Endothelial cell of umbilical vein (primary cell): Measurements from ENCODE around the gene TMEM26. TPM values are rescaled to one million over a fixed set of nuclear protein-coding genes. Genes with fewer than 3 reads are reported as not detected.

Experiments used
- BruUV-seq: library from RNA; stranded (reverse); fragments of 400-500 nt; replicated peaks from 2 replicates; lab custom pipeline; 2021; lab: Mats Ljungman, UMichigan
- CTCF ChIA-PET: fragments of 300-600, 350-600 bp; sonication (Branson Sonifier 250); formaldehyde crosslinking; loops from one replicate; lab custom pipeline; 2021; ENCODE audit warnings: antibody characterized with exemption, inconsistent platforms; lab: Charles Lee
- POLR2A ChIA-PET: fragments of 300-600, 350-600 bp; sonication (Branson Sonifier 250); formaldehyde crosslinking; loops from one replicate; lab custom pipeline; 2021; ENCODE audit warnings: antibody characterized with exemption, inconsistent platforms; lab: Charles Lee
- DNase-seq: peaks from one replicate; pipeline ENCODE4 v3.0.0-alpha.2; 2011; ENCODE audit warnings: low read depth, low spot score
- FAIRE-seq: peaks from 2 replicates; lab custom pipeline; 2011; peaks lifted over from hg19 to GRCh38; lab: Jason Lieb, UNC
- H2AFZ ChIP-seq: 2 replicates; pipeline ENCODE4 v1.6.0; 2012; ENCODE audit warnings: low read depth, low read length, control low read depth, inconsistent platforms
- H3K27ac ChIP-seq: 2 replicates; pipeline ENCODE4 v1.5.1; 2011; ENCODE audit warnings: low read depth, mild to moderate bottlenecking, control low read depth, low read length, moderate library complexity; ENCODE audit not compliant: insufficient read depth
- H3K27me3 ChIP-seq, 2 experiments: 2 replicates each; pipeline versions ENCODE4 v1.6.0 to v1.6.1; 2011; ENCODE audit warnings: low read length in 2 of 2, mixed read lengths in 1 of 2; ENCODE audit not compliant: control insufficient read depth in 2 of 2, insufficient read depth in 2 of 2
- H3K36me3 ChIP-seq, 2 experiments: 2 replicates in 1 of 2; 3 replicates in 1 of 2; pipeline ENCODE4 v1.5.1; 2011; ENCODE audit warnings: low read length in 2 of 2, mild to moderate bottlenecking in 1 of 2, moderate library complexity in 1 of 2; ENCODE audit not compliant: control insufficient read depth in 2 of 2, insufficient read depth in 2 of 2; ENCODE audit errors: extremely low read depth in 1 of 2
- H3K4me1 ChIP-seq: 3 replicates; pipeline ENCODE4 v1.5.1; 2011; ENCODE audit warnings: mild to moderate bottlenecking, low read length; ENCODE audit not compliant: control insufficient read depth, insufficient read depth; ENCODE audit errors: extremely low read depth
- H3K4me2 ChIP-seq: 2 replicates; pipeline ENCODE4 v1.6.1; 2011; ENCODE audit warnings: low read length, control low read depth, mixed read lengths; ENCODE audit not compliant: insufficient read depth
- H3K4me3 ChIP-seq, 3 experiments: fragments of 200-600 bp in 1 of 3; sonication (generic), shearing (Covaris generic) in 1 of 3; replicated peaks in 1 of 3; 2 replicates each; pipeline ENCODE4 v1.5.1; 2011 to 2016; ENCODE audit warnings: control low read depth in 3 of 3, low read length in 3 of 3, mild to moderate bottlenecking in 2 of 3, inconsistent platforms in 1 of 3, low read depth in 1 of 3, moderate library complexity in 1 of 3; ENCODE audit not compliant: insufficient read depth in 1 of 3
- H3K79me2 ChIP-seq: 2 replicates; pipeline ENCODE4 v1.6.0; 2012; ENCODE audit warnings: low read length, inconsistent platforms; ENCODE audit not compliant: control insufficient read depth, insufficient read depth
- H3K9ac ChIP-seq: replicated peaks from 2 replicates; pipeline ENCODE3; 2011; ENCODE audit warnings: low read length, control low read depth; ENCODE audit not compliant: insufficient read depth; ENCODE audit errors: extremely low read depth
- H3K9me1 ChIP-seq: replicated peaks from 3 replicates; pipeline ENCODE4 v1.6.0; 2011; ENCODE audit warnings: mild to moderate bottlenecking, low read length; ENCODE audit not compliant: control insufficient read depth, insufficient read depth; ENCODE audit errors: extremely low read depth
- H3K9me3 ChIP-seq: replicated peaks from 2 replicates; pipeline ENCODE4 v1.5.1; 2012; ENCODE audit warnings: low read length, inconsistent platforms; ENCODE audit not compliant: control insufficient read depth, insufficient read depth
- H4K20me1 ChIP-seq: replicated peaks from 2 replicates; pipeline ENCODE3; 2011; ENCODE audit warnings: mild to moderate bottlenecking, low read length; ENCODE audit not compliant: control insufficient read depth, insufficient read depth; ENCODE audit errors: extremely low read depth
- CTCF ChIP-seq, 2 donors: IDR thresholded peaks; 1 replicate in 1 of 2; 2 replicates in 1 of 2; pipeline ENCODE4 v1.5.1; 2011; ENCODE audit warnings: low read length in 2 of 2, mild to moderate bottlenecking in 2 of 2, moderate library complexity in 2 of 2, control low read depth in 1 of 2, inconsistent platforms in 1 of 2, low read depth in 1 of 2; ENCODE audit not compliant: insufficient read depth in 1 of 2; ENCODE audit errors: extremely low read depth in 1 of 2
- EZH2 ChIP-seq: IDR thresholded peaks from 2 replicates; pipeline ENCODE4 v1.6.1; 2012; ENCODE audit warnings: borderline replicate concordance, low read depth, mild to moderate bottlenecking, moderate library complexity, low read length, inconsistent platforms; ENCODE audit not compliant: severe bottlenecking
- FOS ChIP-seq: IDR thresholded peaks from 2 replicates; pipeline ENCODE4 v1.6.1; 2011; ENCODE audit warnings: mild to moderate bottlenecking, low read length, moderate library complexity, borderline replicate concordance; ENCODE audit not compliant: insufficient read depth
- GATA2 ChIP-seq: IDR thresholded peaks from 2 replicates; pipeline ENCODE4 v1.7.0; 2011; ENCODE audit warnings: low read depth, mild to moderate bottlenecking, moderate library complexity, mixed read lengths, low read length; ENCODE audit not compliant: insufficient read length, insufficient read depth
- JUN ChIP-seq: IDR thresholded peaks from 2 replicates; pipeline ENCODE4 v1.6.1; 2011; ENCODE audit warnings: borderline replicate concordance, low read depth; ENCODE audit not compliant: insufficient read length, insufficient read depth
- MAX ChIP-seq: IDR thresholded peaks from 2 replicates; pipeline ENCODE4 v1.6.1; 2011; ENCODE audit not compliant: insufficient read depth, insufficient read length
- POLR2A ChIP-seq: IDR thresholded peaks from 2 replicates; pipeline ENCODE4 v1.6.1; 2012; ENCODE audit warnings: low read depth, mild to moderate bottlenecking, control low read depth, low read length
- POLR2AphosphoS5 ChIP-seq: IDR thresholded peaks from 2 replicates; pipeline ENCODE4 v1.6.1; 2012; ENCODE audit warnings: low read depth, mild to moderate bottlenecking, control low read depth, low read length, moderate library complexity; ENCODE audit not compliant: insufficient read depth
- dilution Hi-C: fragments of 300-500 bp; cut with MboI; formaldehyde crosslinking; loops from one replicate; pipeline ENCODE4 v1.15.0; 2019; ENCODE audit warnings: low sequenced_read_pairs; ENCODE audit not compliant: extremely low pct_ligation_motif_present
- intact Hi-C: fragments of 100-400 bp; cut with micrococcal nuclease; formaldehyde crosslinking; loops from one replicate; pipeline ENCODE4 v1.10.0; 2022
- polyA plus RNA-seq, 4 experiments: library from polyadenylated mRNA; depleted of rRNA in 3 of 4; stranded (reverse) in 3 of 4; unstranded in 1 of 4; fragments of >200 nt; gene quantifications; 2 replicates each; pipeline versions ENCODE4 v1.2.1 to v1.2.3, GENCODE V29; 2011 to 2012; ENCODE audit warnings: missing spikeins in 1 of 4
- total RNA-seq: library from RNA; stranded (reverse); gene quantifications from 2 replicates; pipeline ENCODE4 v1.2.3, GENCODE V29; 2021

TMEM26 gene
- total and polyA plus RNA-seq, 2 donors (not counting 3 experiments of a cell fraction or from before 2014, with no cell fraction given) = 0.07 to 0.27 TPM

GRCh38 chr10:61406242-61406641, 46.9 kb downstream of the TMEM26 start:
- Histone ChIP-seq H3K4me1 (no peaks in the 10 kb centered on the region), H3K4me3 (no peak overlapping the region), H2AFZ (no peak overlapping the region), H3K9ac (no peak overlapping the region), H4K20me1 (no peaks in the 10 kb centered on the region), H3K27me3 (no peaks in the 10 kb centered on the region), H3K79me2 (no peaks in the 10 kb centered on the region), H3K27ac (no peak overlapping the region), H3K9me1 (no peaks in the 10 kb centered on the region), H3K9me3 (no peaks in the 10 kb centered on the region), H3K36me3 (no peaks in the 10 kb centered on the region), H3K4me2 (no peak overlapping the region)
- POLR2A ChIA-PET = no interaction called here
- FAIRE-seq = no peak
- TF ChIP-seq POLR2A (no peak), JUN (no peak)
- dilution Hi-C loops = no loop called here
- DNase-seq = no peak
- CTCF ChIA-PET = interaction anchor here (1.9 kb wide), 1 partner anchor 8 kb away, joined by 5 read pairs; no protein-coding TSS in a partner anchor
- no TSS peak for BruUV-seq
- intact Hi-C loops = loop anchor here (10.0 kb wide), 1 partner anchor 119 kb away; no protein-coding TSS in a partner anchor

- Histone ChIP-seq H3K79me2 (no peaks in the 10 kb centered on the region), H4K20me1 (no peaks in the 10 kb centered on the region), H3K4me2 (no peak overlapping the region), H3K36me3 (no peaks in the 10 kb centered on the region), H3K9me1 (no peaks in the 10 kb centered on the region), H3K9me3 (no peaks in the 10 kb centered on the region), H3K9ac (no peak overlapping the region), H3K4me1 (no peaks in the 10 kb centered on the region), H3K4me3 (no peak overlapping the region), H3K27me3 (no peaks in the 10 kb centered on the region), H3K27ac (no peak overlapping the region), H2AFZ (no peak overlapping the region)
- ChIA-PET CTCF (no interaction called here), POLR2A (no interaction called here)
- dilution Hi-C loops = no loop called here
- no peak for TF ChIP-seq POLR2A
- TF ChIP-seq CTCF (IDR thresholded peaks at IDR 0.05; ENCODE audit: extremely low read depth in 1 of 2, insufficient read depth in 1 of 2, low read depth in 1 of 2, low read length in 2 of 2) = no peak
- no peak for TF ChIP-seq GATA2
- TF ChIP-seq MAX = no peak
- no peak for TF ChIP-seq FOS
- TF ChIP-seq EZH2 = no peak
- no peak for TF ChIP-seq POLR2AphosphoS5
- BruUV-seq = no TSS peak
- FAIRE-seq = no peak
- DNase-seq = peak; percentile 15
- intact Hi-C loops = loop anchor here (10.0 kb wide), 1 partner anchor 120 kb away; no protein-coding TSS in a partner anchor
Observed at GRCh38 chr10:61404751-61405150, 48.4 kb downstream of the TMEM26 start.
